NCI-H69 (cell line): ENCODE results near the gene CDH4.
A peak's percentile ranks its signal among the peaks of the same experiment; 100 is the strongest.

Source experiments
- DNase-seq: peaks from one replicate; lab custom pipeline; 2025; lab: John Stamatoyannopoulos, UW

CDH4 gene

GRCh38 chr20:61880706-61881105, 628.6 kb downstream of the CDH4 start:
- DNase-seq = no peak

GRCh38 chr20:61881416-61881815, 629.4 kb downstream of the CDH4 start:
- DNase-seq = no peak

- no peak for DNase-seq
These were observed 629.8 kb downstream of the CDH4 start for GRCh38 chr20:61881861-61882260.

DNA sequence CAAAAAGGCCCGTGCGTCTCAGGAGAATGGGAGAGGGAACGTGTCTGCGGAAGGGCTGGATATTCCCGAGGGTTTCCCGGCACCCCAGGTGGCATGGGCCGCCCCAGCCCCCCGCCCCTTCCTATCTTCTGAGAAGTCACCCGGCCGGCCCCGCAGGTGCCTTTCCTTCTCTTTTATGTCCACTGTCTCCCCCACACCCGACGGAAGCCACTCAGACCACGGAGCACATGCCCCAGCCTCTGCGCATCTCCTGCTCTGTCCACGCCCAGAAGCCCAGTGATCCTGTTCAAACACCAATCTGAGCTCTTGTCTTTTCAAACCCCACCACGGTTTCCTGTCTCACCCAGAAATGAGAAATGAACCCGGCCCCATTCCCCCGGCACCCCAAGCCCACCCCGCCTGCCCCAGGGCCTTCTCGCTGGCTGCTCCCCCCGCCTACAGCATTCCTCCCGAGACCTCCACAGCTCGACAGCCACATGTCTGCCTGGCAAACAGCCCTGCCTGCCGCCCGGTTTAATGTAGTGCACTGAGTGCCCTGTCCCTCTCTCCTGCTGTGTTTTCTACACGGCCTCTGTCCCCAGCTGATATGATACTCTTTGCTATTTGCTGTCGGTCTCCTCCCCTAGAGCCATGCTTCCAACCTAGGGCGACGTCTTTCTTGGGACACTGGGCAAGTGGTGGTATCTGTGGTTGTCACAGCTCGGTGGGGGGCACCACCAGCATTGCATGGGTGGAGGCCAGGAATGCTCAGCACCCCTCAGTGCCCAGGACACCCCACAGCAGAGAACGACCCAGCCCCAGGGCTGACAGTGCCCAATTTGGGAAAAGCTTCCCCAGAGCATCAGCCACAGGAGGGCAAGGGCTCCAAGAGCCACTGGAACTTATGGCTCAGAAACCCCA, 630.9 kb downstream of the CDH4 start:
- DNase-seq = no peak

- no peak for DNase-seq
These were observed 631.9 kb downstream of the CDH4 start for GRCh38 chr20:61883857-61884393.

- no peak for DNase-seq
These were observed 632.7 kb downstream of the CDH4 start for GRCh38 chr20:61884571-61885389.

- no peak for DNase-seq
These were observed 634.0 kb downstream of the CDH4 start for GRCh38 chr20:61885759-61886715.

DNA sequence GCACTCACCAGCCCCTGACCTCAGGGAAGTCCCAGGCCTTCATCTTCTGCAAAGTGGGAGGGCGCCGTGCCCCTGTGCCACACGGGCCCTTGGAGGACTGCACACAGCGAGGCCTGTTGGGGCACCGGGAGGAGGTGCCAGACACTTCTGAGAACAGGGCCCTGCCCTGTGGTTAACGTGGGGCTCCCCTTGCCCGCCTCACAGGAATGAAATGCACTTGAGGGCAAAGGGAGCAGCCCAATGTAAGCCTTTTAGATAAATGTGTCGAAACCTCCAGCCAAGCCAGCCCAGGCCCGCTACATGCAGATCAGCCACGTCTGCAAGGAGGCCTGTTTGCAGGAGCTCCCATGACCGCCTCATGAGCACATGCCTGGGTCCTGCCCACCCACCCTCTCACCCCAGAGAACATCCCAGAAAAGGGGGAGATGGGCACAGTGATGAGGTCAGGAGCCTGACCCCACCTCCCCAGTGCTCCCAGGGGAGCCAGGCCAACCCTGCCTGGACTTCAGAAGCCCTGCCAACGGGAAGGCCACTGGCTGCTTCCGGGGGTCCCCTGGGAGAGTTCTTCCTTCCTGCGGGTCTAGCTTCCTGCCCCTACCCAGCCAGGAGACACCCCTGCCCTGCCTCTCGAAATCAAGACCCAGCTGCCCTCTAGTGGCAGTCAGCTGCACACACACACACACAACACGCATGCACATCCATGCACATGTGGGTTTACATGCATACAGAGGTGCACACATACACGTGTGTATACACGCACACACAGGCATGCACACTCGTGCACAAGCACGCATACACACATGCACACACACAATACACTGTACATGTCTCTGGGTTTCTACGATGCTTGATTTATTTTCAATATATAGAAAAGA, 634.9 kb downstream of the CDH4 start:
- DNase-seq = peak; percentile 59

DNA sequence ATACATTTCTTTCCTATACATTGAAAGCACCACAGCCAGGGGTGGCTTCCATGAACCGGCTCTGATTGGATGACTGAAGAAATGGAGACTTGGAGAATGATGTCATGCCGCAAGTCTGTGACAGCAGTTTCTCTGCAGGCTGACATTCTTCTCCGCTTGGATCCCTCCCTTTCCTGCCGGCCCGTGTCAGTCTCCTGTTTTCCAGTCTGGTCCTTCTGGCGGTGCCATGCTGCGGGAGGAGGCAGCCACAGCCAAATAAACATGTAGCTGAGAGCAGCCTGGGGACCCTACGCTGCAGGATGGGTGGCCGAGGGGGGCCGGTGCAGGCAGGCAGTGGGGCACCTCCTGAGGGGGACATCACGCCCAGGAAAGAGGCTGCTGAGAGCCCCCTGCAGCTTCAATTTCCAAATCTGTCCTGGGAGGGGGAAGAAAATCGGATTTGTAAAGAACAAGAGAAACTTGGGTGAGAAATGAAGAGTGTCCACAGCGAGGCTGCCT, 635.6 kb downstream of the CDH4 start:
- DNase-seq = peak; percentile 6

GRCh38 chr20:61888101-61888865, 636.2 kb downstream of the CDH4 start:
- DNase-seq = no peak

GRCh38 chr20:61889659-61890058, 637.6 kb downstream of the CDH4 start:
- no peak for DNase-seq

- no peak for DNase-seq
These were observed 638.1 kb downstream of the CDH4 start for GRCh38 chr20:61890210-61890609.

- DNase-seq = no peak
These were observed 639.4 kb downstream of the CDH4 start for GRCh38 chr20:61891476-61891875.

DNA sequence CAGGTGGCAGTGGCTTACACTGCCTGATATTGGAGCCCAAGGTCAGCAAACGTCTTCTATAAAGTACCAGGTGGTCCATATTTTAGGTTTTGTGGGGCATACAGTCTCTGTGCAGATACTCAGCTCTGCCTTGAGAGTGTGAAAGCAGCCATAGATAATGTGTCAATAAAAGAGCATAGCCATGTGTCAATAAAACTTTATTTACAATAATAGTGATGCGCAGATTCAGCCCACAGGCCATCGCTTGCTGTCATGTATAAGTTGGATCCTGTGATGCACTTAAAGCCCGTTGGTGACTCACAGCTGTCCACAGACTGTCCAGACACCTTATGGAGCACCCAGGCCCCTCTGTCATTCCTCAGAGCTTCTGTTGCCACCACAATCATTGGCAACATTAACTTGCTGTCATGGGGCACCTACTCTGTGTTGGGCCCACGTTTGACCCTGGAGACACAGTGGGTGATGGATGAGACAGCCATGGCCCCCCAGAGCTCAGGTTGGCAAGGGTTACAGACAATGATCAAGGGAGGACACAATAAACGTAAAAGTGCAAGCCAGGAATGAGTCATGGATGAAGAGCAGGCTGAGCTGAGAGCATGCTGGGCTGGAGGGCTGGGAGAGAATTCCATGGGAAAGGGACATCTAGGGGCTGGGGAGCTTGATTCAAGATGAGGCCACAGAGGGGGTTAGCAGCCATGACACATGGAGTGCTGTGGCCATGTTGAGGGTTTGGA, 640.0 kb downstream of the CDH4 start:
- no peak for DNase-seq

DNA sequence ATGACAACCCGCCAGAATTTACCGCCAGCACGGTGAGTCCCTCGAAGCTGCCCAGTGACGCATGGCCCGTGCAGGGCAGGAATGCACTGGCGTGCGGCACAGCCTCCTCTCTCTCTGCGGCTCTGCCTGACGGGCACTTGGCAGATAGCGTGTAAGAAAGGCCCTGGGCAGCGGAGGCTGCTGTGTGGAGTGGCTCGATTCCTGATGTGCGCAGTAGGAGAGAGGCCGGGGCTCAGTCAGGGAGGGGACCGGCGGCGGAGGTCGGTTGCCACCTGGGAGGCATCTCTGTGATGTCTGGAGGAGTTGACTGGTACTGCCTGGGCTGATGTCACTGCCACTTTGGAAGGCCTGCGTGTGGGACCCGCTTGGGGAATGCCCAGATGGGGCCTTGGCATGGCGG, 643.0 kb downstream of the CDH4 start:
- DNase-seq = no peak

GRCh38 chr20:61895686-61896057, 643.6 kb downstream of the CDH4 start:
- DNase-seq = no peak

DNA sequence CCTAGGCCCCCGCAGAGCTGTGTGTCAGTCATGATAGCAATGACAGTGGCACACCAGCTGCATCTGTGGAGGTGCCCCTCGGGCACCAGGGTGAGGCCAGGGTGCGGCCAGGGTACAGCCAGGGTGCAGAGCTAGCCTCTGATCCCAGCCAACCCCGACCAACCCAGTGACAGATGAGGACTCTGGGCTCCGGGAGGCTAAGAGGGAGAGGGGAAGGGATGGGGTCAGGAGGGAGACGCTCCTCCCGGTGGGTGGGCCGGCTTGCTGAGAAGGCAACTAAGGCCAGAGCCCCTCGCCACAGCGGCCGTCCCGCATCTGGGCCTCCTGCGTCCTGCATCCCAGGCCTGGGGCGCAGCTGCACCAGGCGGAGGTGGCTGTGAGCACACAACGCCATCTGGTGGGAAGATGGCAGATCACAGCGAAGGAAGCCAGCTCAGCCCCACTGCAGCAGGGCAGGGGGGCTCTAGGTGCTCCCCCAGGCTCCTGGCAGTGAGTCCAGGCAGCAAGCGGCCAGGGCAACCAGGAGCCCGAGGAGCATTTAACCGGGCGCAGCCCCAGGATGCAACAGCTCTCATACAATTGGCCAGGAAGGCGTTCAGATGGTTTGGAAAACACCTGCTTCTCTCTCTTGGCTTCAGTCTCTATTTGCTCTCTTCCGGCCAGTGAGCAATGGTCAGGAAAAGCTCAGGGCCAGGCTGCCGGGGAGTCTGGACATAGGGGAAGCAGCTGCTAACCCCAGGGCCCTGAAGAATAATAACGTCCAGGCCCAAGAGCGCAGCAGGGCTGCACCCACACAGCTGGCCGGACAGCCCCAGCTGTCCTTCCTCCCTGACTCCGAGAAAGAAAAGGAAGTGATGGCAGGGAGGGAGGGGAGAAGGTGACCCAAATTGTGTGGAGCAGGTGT, 644.2 kb downstream of the CDH4 start:
- DNase-seq = peak; percentile 49
